Activated T-helper 2 cell treated with anti-CD3 and anti-CD28 coated beads, Interferon-gamma antibody, Interleukin-2, Interleukin-4, amounts not matched to agents 10 μg/mL and 5 μg/mL and 100 μg/mL, durations not matched to agents 14 hours and 24 hours and 36 hours (primary cell): ENCODE results near the gene TBKBP1. TPM values are rescaled to one million over a fixed set of nuclear protein-coding genes. Genes with fewer than 3 reads are reported as not detected.

ENCODE experiments used
- DNase-seq: peaks from one replicate; pipeline ENCODE4 v3.0.0; 2021; ENCODE audit warnings: low spot score
- H3K27ac Mint-ChIP-seq: one replicate; pipeline ENCODE4 v1.8.0; 2021; ENCODE audit warnings: mixed read lengths
- H3K27me3 Mint-ChIP-seq: one replicate; pipeline ENCODE4 v1.8.0; 2021; ENCODE audit warnings: low read depth, mixed read lengths
- H3K36me3 Mint-ChIP-seq: one replicate; pipeline ENCODE4 v1.8.0; 2021; ENCODE audit warnings: low read depth, mixed read lengths
- H3K4me1 Mint-ChIP-seq: one replicate; pipeline ENCODE4 v1.8.0; 2021; ENCODE audit warnings: low read depth, mixed read lengths
- H3K4me3 Mint-ChIP-seq: one replicate; pipeline ENCODE4 v1.8.0; 2021; ENCODE audit warnings: low read depth, mild to moderate bottlenecking, moderate library complexity, mixed read lengths
- H3K9me3 Mint-ChIP-seq: one replicate; pipeline ENCODE4 v1.8.0; 2021; ENCODE audit warnings: mixed read lengths
- intact Hi-C: fragments of 100-400 bp; cut with micrococcal nuclease; formaldehyde crosslinking; loops from one replicate; pipeline ENCODE4 v1.15.1; 2023
- total RNA-seq: library from RNA; stranded (reverse); gene quantifications from 2 replicates; pipeline ENCODE4 v1.2.3, GENCODE V29; 2022

Gene TBKBP1
- total RNA-seq, 1 donor from 2014 or later: 9.8 TPM

GRCh38 chr17:47705536-47706530, 11.9 kb downstream of the TBKBP1 start:
- no peaks in the 10 kb centered on the region for H3K9me3 Mint-ChIP-seq
- DNase-seq: no peak
- intact Hi-C loops: loop anchor here (1.0 kb wide), 1 partner anchor 15 kb away; no protein-coding TSS in a partner anchor
- H3K27ac Mint-ChIP-seq: peak overlapping the region; percentile 89
- H3K27me3 Mint-ChIP-seq: no peaks in the 10 kb centered on the region
- H3K4me1 Mint-ChIP-seq: peaks cover 62% of the 10 kb centered on the region
- peaks cover 17% of the 10 kb centered on the region for H3K36me3 Mint-ChIP-seq
- peak overlapping the region; percentile 58 for H3K4me3 Mint-ChIP-seq

- no peaks in the 10 kb centered on the region for H3K27me3 Mint-ChIP-seq
- intact Hi-C loops: no loop called here
- H3K36me3 Mint-ChIP-seq: peaks cover 18% of the 10 kb centered on the region
- no peaks in the 10 kb centered on the region for H3K9me3 Mint-ChIP-seq
- DNase-seq: no peak
- H3K4me1 Mint-ChIP-seq: peaks cover 59% of the 10 kb centered on the region
- no peak overlapping the region for H3K4me3 Mint-ChIP-seq
- peak overlapping the region; percentile 89 for H3K27ac Mint-ChIP-seq
Measured at GRCh38 chr17:47707056-47707804, 13.3 kb downstream of the TBKBP1 start.

- no peak overlapping the region for H3K4me3 Mint-ChIP-seq
- H3K27ac Mint-ChIP-seq: no peak overlapping the region
- peaks cover 55% of the 10 kb centered on the region for H3K4me1 Mint-ChIP-seq
- intact Hi-C loops: no loop called here
- DNase-seq: no peak
- H3K27me3 Mint-ChIP-seq: no peaks in the 10 kb centered on the region
- no peaks in the 10 kb centered on the region for H3K9me3 Mint-ChIP-seq
- peaks cover 18% of the 10 kb centered on the region for H3K36me3 Mint-ChIP-seq
Measured at GRCh38 chr17:47707884-47708283, 13.9 kb downstream of the TBKBP1 start.

GRCh38 chr17:47708312-47708863, 14.4 kb downstream of the TBKBP1 start:
- H3K4me3 Mint-ChIP-seq: no peak overlapping the region
- no peaks in the 10 kb centered on the region for H3K9me3 Mint-ChIP-seq
- H3K4me1 Mint-ChIP-seq: peaks cover 52% of the 10 kb centered on the region
- intact Hi-C loops: no loop called here
- DNase-seq: no peak
- no peak overlapping the region for H3K27ac Mint-ChIP-seq
- peaks cover 18% of the 10 kb centered on the region for H3K36me3 Mint-ChIP-seq
- no peaks in the 10 kb centered on the region for H3K27me3 Mint-ChIP-seq

GRCh38 chr17:47708864-47709541, 15.0 kb downstream of the TBKBP1 start:
- Mint-ChIP-seq H3K36me3 (peaks cover 14% of the 10 kb centered on the region), H3K9me3 (no peaks in the 10 kb centered on the region), H3K4me3 (no peak overlapping the region), H3K4me1 (peaks cover 49% of the 10 kb centered on the region), H3K27me3 (peaks cover 3% of the 10 kb centered on the region), H3K27ac (no peak overlapping the region)
- no peak for DNase-seq
- intact Hi-C loops: no loop called here

- peaks cover 47% of the 10 kb centered on the region for H3K4me1 Mint-ChIP-seq
- H3K27me3 Mint-ChIP-seq: peaks cover 4% of the 10 kb centered on the region
- H3K27ac Mint-ChIP-seq: no peak overlapping the region
- DNase-seq: no peak
- no peaks in the 10 kb centered on the region for H3K9me3 Mint-ChIP-seq
- H3K36me3 Mint-ChIP-seq: peaks cover 12% of the 10 kb centered on the region
- H3K4me3 Mint-ChIP-seq: no peak overlapping the region
- intact Hi-C loops: no loop called here
Measured at GRCh38 chr17:47709594-47709993, 15.6 kb downstream of the TBKBP1 start.

GRCh38 chr17:47711366-47712099, 17.6 kb downstream of the TBKBP1 start:
- intact Hi-C loops: no loop called here

GRCh38 chr17:47712330-47713023, 18.5 kb downstream of the TBKBP1 start:
- peaks cover 44% of the 10 kb centered on the region for H3K4me1 Mint-ChIP-seq
- intact Hi-C loops: no loop called here
- no peak for DNase-seq
- no peak overlapping the region for H3K27ac Mint-ChIP-seq
- H3K4me3 Mint-ChIP-seq: no peak overlapping the region
- no peaks in the 10 kb centered on the region for H3K9me3 Mint-ChIP-seq
- H3K27me3 Mint-ChIP-seq: peaks cover 4% of the 10 kb centered on the region
- H3K36me3 Mint-ChIP-seq: peaks cover 6% of the 10 kb centered on the region

More at GRCh38 chr17:47711366-47712099, 17.6 kb downstream of the TBKBP1 start:
- no peak for DNase-seq
- Mint-ChIP-seq H3K27me3 (peaks cover 4% of the 10 kb centered on the region), H3K4me3 (no peak overlapping the region), H3K27ac (no peak overlapping the region), H3K4me1 (peaks cover 43% of the 10 kb centered on the region), H3K9me3 (no peaks in the 10 kb centered on the region), H3K36me3 (peaks cover 6% of the 10 kb centered on the region)

GRCh38 chr17:47713980-47714700, 20.2 kb downstream of the TBKBP1 start:
- H3K27me3 Mint-ChIP-seq: peaks cover 4% of the 10 kb centered on the region
- H3K27ac Mint-ChIP-seq: no peak overlapping the region
- H3K4me3 Mint-ChIP-seq: no peak overlapping the region
- intact Hi-C loops: no loop called here
- no peak for DNase-seq
- H3K36me3 Mint-ChIP-seq: peaks cover 6% of the 10 kb centered on the region
- no peaks in the 10 kb centered on the region for H3K9me3 Mint-ChIP-seq
- peaks cover 58% of the 10 kb centered on the region for H3K4me1 Mint-ChIP-seq

GRCh38 chr17:47714773-47715396, 20.9 kb downstream of the TBKBP1 start:
- peaks cover 6% of the 10 kb centered on the region for H3K36me3 Mint-ChIP-seq

More at GRCh38 chr17:47714773-47715396, 20.9 kb downstream of the TBKBP1 start:
- Mint-ChIP-seq H3K4me1 (peaks cover 63% of the 10 kb centered on the region), H3K9me3 (no peaks in the 10 kb centered on the region), H3K27me3 (peaks cover 4% of the 10 kb centered on the region), H3K4me3 (no peak overlapping the region), H3K27ac (no peak overlapping the region)
- no peak for DNase-seq
- intact Hi-C loops: loop anchor here (5.0 kb wide), 1 partner anchor 53 kb away; no protein-coding TSS in a partner anchor
